Gastroesophageal sphincter (tissue), 4 donors: Measurements from ENCODE around the gene AGPAT3. TPM values are rescaled to one million over a fixed set of nuclear protein-coding genes. Genes with fewer than 3 reads are reported as not detected.

Source experiments
- ATAC-seq: fragments of 150-250 bp; one replicate; pipeline ENCODE4 v1.9.1; 2016; ENCODE audit warnings: mild to moderate bottlenecking, moderate library complexity
- H3K27ac ChIP-seq, 4 donors: fragments of 200-600 bp; sonication (generic) in 3 of 4; 1 replicate in 3 of 4; 2 replicates in 1 of 4; pipeline ENCODE4 v1.5.1; 2016 to 2019
- H3K27me3 ChIP-seq: fragments of 200-600 bp; sonication (generic); one replicate; pipeline ENCODE4 v1.5.1; 2019
- H3K36me3 ChIP-seq, 2 donors: fragments of 200-600 bp; sonication (generic); one replicate each; pipeline ENCODE4 v1.5.1; 2019; ENCODE audit warnings: control low read depth in 1 of 2
- H3K4me1 ChIP-seq, 3 donors: fragments of 200-600 bp; sonication (generic); 1 replicate in 2 of 3; 2 replicates in 1 of 3; pipeline ENCODE4 v1.5.1; 2016 to 2019; ENCODE audit warnings: control low read depth in 2 of 3
- H3K4me3 ChIP-seq, 2 donors: fragments of 200-600 bp; sonication (generic); one replicate each; pipeline ENCODE4 v1.5.1; 2019; ENCODE audit warnings: mild to moderate bottlenecking in 1 of 2, moderate library complexity in 1 of 2
- H3K9me3 ChIP-seq, 3 donors: fragments of 200-600 bp; sonication (generic); one replicate each; pipeline ENCODE4 v1.5.1; 2017 to 2019; ENCODE audit warnings: control low read depth in 2 of 3
- CTCF ChIP-seq, 4 experiments: fragments of 200-600 bp in 2 of 4; fragments of 450-650 bp in 2 of 4; sonication (generic) in 1 of 4; IDR thresholded peaks; one replicate each; pipeline ENCODE4 v1.5.1; 2017 to 2019; ENCODE audit warnings: antibody characterized with exemption in 4 of 4, mild to moderate bottlenecking in 2 of 4, moderate library complexity in 2 of 4
- EP300 ChIP-seq: sonication (generic); formaldehyde crosslinking; IDR thresholded peaks from one replicate; pipeline ENCODE4 v1.6.1; 2017; ENCODE audit warnings: antibody characterized with exemption, mild to moderate bottlenecking
- POLR2A ChIP-seq, 2 donors: fragments of 450-650 bp; IDR thresholded peaks; one replicate each; pipeline ENCODE4 v1.6.1; 2017; ENCODE audit warnings: antibody characterized with exemption in 2 of 2, mild to moderate bottlenecking in 2 of 2, moderate library complexity in 1 of 2
- POLR2AphosphoS5 ChIP-seq: sonication (generic); formaldehyde crosslinking; IDR thresholded peaks from one replicate; pipeline ENCODE4 v1.6.1; 2017; ENCODE audit warnings: antibody characterized with exemption
- WGBS, 2 donors: methylation state at CpG; one replicate each; pipeline ENCODE4 v1.1.5; 2018; ENCODE audit warnings: low coverage in 1 of 2; 5-methylcytosine and 5-hydroxymethylcytosine counted together
- total RNA-seq, 4 donors: library from RNA; depleted of rRNA; stranded (reverse); fragments of >200 nt; gene quantifications; one replicate each; pipeline ENCODE4 v1.1.0, GENCODE V29; 2016

Gene AGPAT3
- total RNA-seq, 4 donors from 2014 or later = 27.1 to 46.9 (median 32.2) TPM

- H3K27ac ChIP-seq = no peak overlapping the region
Observed at GRCh38 chr21:43944078-43944633, 79.1 kb downstream of the AGPAT3 start.

GRCh38 chr21:43944757-43945156 lies 79.7 kb downstream of the AGPAT3 start:
- peaks cover 0 to 40% of the 10 kb centered on the region in 2 donors for H3K36me3 ChIP-seq
- no peak overlapping the region for H3K4me3 ChIP-seq
- no peak overlapping the region for H3K27ac ChIP-seq
- H3K27me3 ChIP-seq = no peaks in the 10 kb centered on the region
- no peak for ATAC-seq
- WGBS, 2 donors = 79% methylated on average over 6 of the region's 12 CpGs; no CpG with 5 or more reads in 1 of the 2 donors
- peaks cover 0 to 12% (median 0%) of the 10 kb centered on the region in 3 donors for H3K9me3 ChIP-seq
- no peak for TF ChIP-seq EP300
- no peak for TF ChIP-seq POLR2A (IDR thresholded peaks at IDR 0.05)
- no peak for TF ChIP-seq POLR2AphosphoS5
- TF ChIP-seq CTCF (IDR thresholded peaks at IDR 0.05) = no peak
- peaks cover 0 to 39% (median 0%) of the 10 kb centered on the region in 3 donors for H3K4me1 ChIP-seq

More at GRCh38 chr21:43944078-43944633, 79.1 kb downstream of the AGPAT3 start:
- H3K4me1 ChIP-seq = peaks cover 0 to 45% (median 3%) of the 10 kb centered on the region in 3 donors
- TF ChIP-seq POLR2A (IDR thresholded peaks at IDR 0.05) (no peak), POLR2AphosphoS5 (no peak), CTCF (IDR thresholded peaks at IDR 0.05) (no peak), EP300 (no peak)
- H3K36me3 ChIP-seq = peaks cover 0 to 34% of the 10 kb centered on the region in 2 donors
- no peaks in the 10 kb centered on the region for H3K27me3 ChIP-seq
- ATAC-seq = no peak
- WGBS, 2 donors = no CpG with 5 or more reads among the region's 20 CpGs
- peaks cover 0 to 6% (median 0%) of the 10 kb centered on the region in 3 donors for H3K9me3 ChIP-seq
- H3K4me3 ChIP-seq = no peak overlapping the region

GRCh38 chr21:43948740-43949498 lies 83.9 kb downstream of the AGPAT3 start:
- 96 to 97% methylated on average over 4 to 5 of the region's 6 CpGs for WGBS, 2 donors
- no peaks in the 10 kb centered on the region for H3K27me3 ChIP-seq
- ATAC-seq = no peak
- H3K4me1 ChIP-seq = peaks cover 0 to 41% (median 0%) of the 10 kb centered on the region in 3 donors
- no peak for TF ChIP-seq POLR2AphosphoS5
- no peak for TF ChIP-seq EP300
- no peak for TF ChIP-seq CTCF (IDR thresholded peaks at IDR 0.05)
- no peak overlapping the region for H3K27ac ChIP-seq
- H3K36me3 ChIP-seq = peaks cover 0 to 35% of the 10 kb centered on the region in 2 donors
- no peak overlapping the region for H3K4me3 ChIP-seq
- peaks cover 0 to 13% (median 0%) of the 10 kb centered on the region in 3 donors for H3K9me3 ChIP-seq

GRCh38 chr21:43949499-43950208 lies 84.6 kb downstream of the AGPAT3 start:
- Histone ChIP-seq H3K27ac (no peak overlapping the region), H3K4me1 (peaks cover 0 to 40% (median 0%) of the 10 kb centered on the region in 3 donors), H3K9me3 (peaks cover 0 to 13% (median 0%) of the 10 kb centered on the region in 3 donors), H3K27me3 (no peaks in the 10 kb centered on the region), H3K4me3 (no peak overlapping the region), H3K36me3 (peaks cover 0 to 36% of the 10 kb centered on the region in 2 donors)
- TF ChIP-seq CTCF (IDR thresholded peaks at IDR 0.05) (no peak), EP300 (no peak)
- WGBS, 2 donors = 77 to 80% methylated on average over 1 to 4 of the region's 7 CpGs
- no peak for ATAC-seq
